Measurements from ENCODE around the gene HAPLN2.

GRCh38 chr1:156592158-156592909 is 26.9 kb upstream of the HAPLN2 start:
- no peak for TF ChIP-seq EZH2 (IDR thresholded peaks at IDR 0.05)
- peak; percentile 1 for TF ChIP-seq POLR2AphosphoS5 (IDR thresholded peaks at IDR 0.05; ENCODE audit: borderline replicate concordance, low read depth, low read length)
- TF ChIP-seq FOXP2 (optimal IDR thresholded peaks at IDR 0.05; ENCODE audit: control extremely low read depth, extremely low read length, insufficient read depth) = no peak

Data from SK-N-MC (cell line).